WTC11 (cell line): Measurements from ENCODE around the gene RPL26. TPM values are rescaled to one million over a fixed set of nuclear protein-coding genes. Genes with fewer than 3 reads are reported as not detected.

Experiments
- ESRRA ChIP-seq: sonication (generic); formaldehyde crosslinking; IDR thresholded peaks from 2 replicates; pipeline ENCODE4 v1.8.1; 2022; ENCODE audit warnings: mild to moderate bottlenecking, missing genetic modification reagents, borderline replicate concordance
- ETV6 ChIP-seq: sonication (generic); formaldehyde crosslinking; IDR thresholded peaks from 2 replicates; pipeline ENCODE4 v1.8.1; 2022; ENCODE audit warnings: mild to moderate bottlenecking, missing genetic modification reagents
- FOXJ3 ChIP-seq: sonication (generic); formaldehyde crosslinking; IDR thresholded peaks from 2 replicates; pipeline ENCODE4 v1.9.0; 2021; ENCODE audit warnings: missing genetic modification reagents, mild to moderate bottlenecking, borderline replicate concordance
- HMGA2 ChIP-seq: fragments of 250-450 bp; sonication (Bioruptor Pico); IDR thresholded peaks from 2 replicates; pipeline ENCODE4 v1.4.0; 2021; ENCODE audit warnings: mild to moderate bottlenecking, moderate library complexity
- NFYB ChIP-seq: sonication (generic); formaldehyde crosslinking; conservative IDR thresholded peaks from 2 replicates; pipeline ENCODE4 v1.8.0; 2022; ENCODE audit warnings: low read depth, missing genetic modification reagents
- NR1H2 ChIP-seq: sonication (generic); formaldehyde crosslinking; IDR thresholded peaks from 2 replicates; pipeline ENCODE4 v1.9.0; 2021; ENCODE audit warnings: mild to moderate bottlenecking, moderate library complexity, missing genetic modification reagents
- NR2C2 ChIP-seq: sonication (generic); formaldehyde crosslinking; IDR thresholded peaks from 2 replicates; pipeline ENCODE4 v1.8.0; 2022; ENCODE audit warnings: mild to moderate bottlenecking, missing genetic modification reagents
- NR3C1 ChIP-seq: sonication (generic); formaldehyde crosslinking; conservative IDR thresholded peaks from 2 replicates; pipeline ENCODE4 v1.8.1; 2023; ENCODE audit warnings: low read depth, mild to moderate bottlenecking, missing genetic modification reagents
- RORB ChIP-seq: fragments of 250-450 bp; sonication (Bioruptor Pico); IDR thresholded peaks from 2 replicates; pipeline ENCODE4 v1.9.0; 2021; ENCODE audit warnings: mild to moderate bottlenecking
- SMAD3 ChIP-seq: sonication (generic); formaldehyde crosslinking; IDR thresholded peaks from 2 replicates; pipeline ENCODE4 v1.8.0; 2022; ENCODE audit warnings: missing genetic modification reagents, mild to moderate bottlenecking, borderline replicate concordance
- SP1 ChIP-seq: sonication (generic); formaldehyde crosslinking; conservative IDR thresholded peaks from 2 replicates; pipeline ENCODE4 v1.8.1; 2022; ENCODE audit warnings: missing genetic modification reagents
- TP53 ChIP-seq: sonication (generic); formaldehyde crosslinking; IDR thresholded peaks from 2 replicates; pipeline ENCODE4 v1.8.1; 2023; ENCODE audit warnings: mild to moderate bottlenecking, missing genetic modification reagents
- ZNF121 ChIP-seq: sonication (generic); formaldehyde crosslinking; IDR thresholded peaks from 2 replicates; pipeline ENCODE4 v1.8.0; 2023; ENCODE audit warnings: missing genetic modification reagents
- total RNA-seq: library from RNA; stranded (reverse); gene quantifications from 3 replicates; pipeline ENCODE4 v1.2.3, GENCODE V29; 2021
- TF ChIP-seq, protein P1 (sequence below): sonication (generic); formaldehyde crosslinking; IDR thresholded peaks from 2 replicates; pipeline ENCODE4 v1.8.1; 2023; ENCODE audit warnings: mild to moderate bottlenecking, missing genetic modification reagents, borderline replicate concordance
- TF ChIP-seq, protein P2 (sequence below): fragments of 250-450 bp; sonication (Bioruptor Pico); conservative IDR thresholded peaks from 2 replicates; pipeline ENCODE4 v1.9.0; 2021; ENCODE audit warnings: mild to moderate bottlenecking
- TF ChIP-seq, protein P3 (sequence below): sonication (generic); formaldehyde crosslinking; IDR thresholded peaks from 2 replicates; pipeline ENCODE4 v1.8.1; 2023; ENCODE audit warnings: mild to moderate bottlenecking, missing genetic modification reagents
- TF ChIP-seq, protein P4 (sequence below): sonication (generic); formaldehyde crosslinking; conservative IDR thresholded peaks from 2 replicates; pipeline ENCODE4 v1.8.1; 2023; ENCODE audit warnings: mild to moderate bottlenecking, low read depth, missing genetic modification reagents, moderate library complexity
- TF ChIP-seq, protein P5 (sequence below): sonication (generic); formaldehyde crosslinking; IDR thresholded peaks from 2 replicates; pipeline ENCODE4 v1.8.1; 2023; ENCODE audit warnings: mild to moderate bottlenecking, missing genetic modification reagents
- TF ChIP-seq, protein P6 (sequence below): sonication (generic); formaldehyde crosslinking; IDR thresholded peaks from 2 replicates; pipeline ENCODE4 v1.8.0; 2023; ENCODE audit warnings: mild to moderate bottlenecking, missing genetic modification reagents
- TF ChIP-seq, protein P7 (sequence below): sonication (generic); formaldehyde crosslinking; IDR thresholded peaks from 2 replicates; pipeline ENCODE4 v1.8.1; 2022; ENCODE audit warnings: mild to moderate bottlenecking, missing genetic modification reagents, moderate library complexity, borderline replicate concordance
- TF ChIP-seq, protein P8 (sequence below): sonication (generic); formaldehyde crosslinking; conservative IDR thresholded peaks from 2 replicates; pipeline ENCODE4 v1.8.1; 2022; ENCODE audit warnings: mild to moderate bottlenecking, missing genetic modification reagents

RPL26 gene
- total RNA-seq, 1 experiment from 2014 or later: 1,825 TPM

DNA sequence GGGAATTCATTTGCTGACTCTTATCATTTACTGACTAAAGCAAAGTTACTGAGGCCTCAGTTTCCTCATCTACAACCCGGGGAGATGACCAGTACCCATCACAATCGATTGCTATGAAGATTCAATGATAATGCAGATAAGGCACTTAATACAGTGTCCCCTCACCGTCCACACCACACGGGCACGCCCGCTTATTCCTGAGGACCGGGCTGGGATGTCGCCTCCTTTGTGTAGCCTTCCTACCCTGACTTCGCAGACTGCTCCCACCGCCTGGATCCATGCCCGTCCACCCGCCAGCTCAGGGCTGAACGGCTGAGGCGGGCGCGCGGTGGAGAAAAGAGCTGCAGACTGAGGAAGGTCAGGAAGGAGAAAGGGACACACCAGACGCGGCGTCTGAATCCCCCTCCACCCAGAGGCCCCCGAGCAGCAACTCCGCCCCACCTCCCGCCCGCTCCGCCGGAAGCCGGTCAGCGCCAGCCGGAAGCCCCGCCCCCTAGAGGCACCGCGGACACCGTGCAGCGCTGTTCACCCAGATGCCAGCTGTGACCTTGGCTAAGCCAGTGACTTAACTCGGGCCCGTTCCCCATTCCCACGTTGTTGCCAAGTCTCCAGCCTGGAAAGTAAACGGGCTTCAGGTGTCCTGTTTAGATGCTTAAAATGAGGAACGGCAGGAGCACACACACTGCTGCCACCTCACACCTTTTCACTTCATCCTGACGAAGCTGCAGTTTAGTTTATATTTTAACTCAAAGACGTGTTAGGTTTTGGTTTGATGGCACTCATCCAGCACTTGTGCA is 6.5 kb downstream of the RPL26 start, which contains the start of gene KRABD2 (continued):
- TF ChIP-seq, protein P1, sequence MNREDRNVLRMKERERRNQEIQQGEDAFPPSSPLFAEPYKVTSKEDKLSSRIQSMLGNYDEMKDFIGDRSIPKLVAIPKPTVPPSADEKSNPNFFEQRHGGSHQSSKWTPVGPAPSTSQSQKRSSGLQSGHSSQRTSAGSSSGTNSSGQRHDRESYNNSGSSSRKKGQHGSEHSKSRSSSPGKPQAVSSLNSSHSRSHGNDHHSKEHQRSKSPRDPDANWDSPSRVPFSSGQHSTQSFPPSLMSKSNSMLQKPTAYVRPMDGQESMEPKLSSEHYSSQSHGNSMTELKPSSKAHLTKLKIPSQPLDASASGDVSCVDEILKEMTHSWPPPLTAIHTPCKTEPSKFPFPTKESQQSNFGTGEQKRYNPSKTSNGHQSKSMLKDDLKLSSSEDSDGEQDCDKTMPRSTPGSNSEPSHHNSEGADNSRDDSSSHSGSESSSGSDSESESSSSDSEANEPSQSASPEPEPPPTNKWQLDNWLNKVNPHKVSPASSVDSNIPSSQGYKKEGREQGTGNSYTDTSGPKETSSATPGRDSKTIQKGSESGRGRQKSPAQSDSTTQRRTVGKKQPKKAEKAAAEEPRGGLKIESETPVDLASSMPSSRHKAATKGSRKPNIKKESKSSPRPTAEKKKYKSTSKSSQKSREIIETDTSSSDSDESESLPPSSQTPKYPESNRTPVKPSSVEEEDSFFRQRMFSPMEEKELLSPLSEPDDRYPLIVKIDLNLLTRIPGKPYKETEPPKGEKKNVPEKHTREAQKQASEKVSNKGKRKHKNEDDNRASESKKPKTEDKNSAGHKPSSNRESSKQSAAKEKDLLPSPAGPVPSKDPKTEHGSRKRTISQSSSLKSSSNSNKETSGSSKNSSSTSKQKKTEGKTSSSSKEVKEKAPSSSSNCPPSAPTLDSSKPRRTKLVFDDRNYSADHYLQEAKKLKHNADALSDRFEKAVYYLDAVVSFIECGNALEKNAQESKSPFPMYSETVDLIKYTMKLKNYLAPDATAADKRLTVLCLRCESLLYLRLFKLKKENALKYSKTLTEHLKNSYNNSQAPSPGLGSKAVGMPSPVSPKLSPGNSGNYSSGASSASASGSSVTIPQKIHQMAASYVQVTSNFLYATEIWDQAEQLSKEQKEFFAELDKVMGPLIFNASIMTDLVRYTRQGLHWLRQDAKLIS (CRISPR knock-in tag): peak; percentile 98
- TF ChIP-seq TP53 (peak; percentile 80; the same call in 1 of the 2 replicates), NR1H2 (CRISPR knock-in tag) (no peak), SP1 (peak; percentile 94), FOXJ3 (CRISPR knock-in tag) (no peak), NR2C2 (no peak; the same call in 1 of the 2 replicates), NFYB (CRISPR knock-in tag) (no peak; the same call in 1 of the 2 replicates), SMAD3 (CRISPR knock-in tag) (peak; percentile 9), NR3C1 (0 out of 2 replicates have a peak, but pooled peaks have one; percentile 50), HMGA2 (CRISPR knock-in tag) (no peak), RORB (CRISPR knock-in tag) (no peak), ETV6 (CRISPR knock-in tag) (peak; percentile 94; the same call in 1 of the 2 replicates), ZNF121 (no peak), ESRRA (CRISPR knock-in tag) (peak; percentile 97)
- TF ChIP-seq, protein P2, sequence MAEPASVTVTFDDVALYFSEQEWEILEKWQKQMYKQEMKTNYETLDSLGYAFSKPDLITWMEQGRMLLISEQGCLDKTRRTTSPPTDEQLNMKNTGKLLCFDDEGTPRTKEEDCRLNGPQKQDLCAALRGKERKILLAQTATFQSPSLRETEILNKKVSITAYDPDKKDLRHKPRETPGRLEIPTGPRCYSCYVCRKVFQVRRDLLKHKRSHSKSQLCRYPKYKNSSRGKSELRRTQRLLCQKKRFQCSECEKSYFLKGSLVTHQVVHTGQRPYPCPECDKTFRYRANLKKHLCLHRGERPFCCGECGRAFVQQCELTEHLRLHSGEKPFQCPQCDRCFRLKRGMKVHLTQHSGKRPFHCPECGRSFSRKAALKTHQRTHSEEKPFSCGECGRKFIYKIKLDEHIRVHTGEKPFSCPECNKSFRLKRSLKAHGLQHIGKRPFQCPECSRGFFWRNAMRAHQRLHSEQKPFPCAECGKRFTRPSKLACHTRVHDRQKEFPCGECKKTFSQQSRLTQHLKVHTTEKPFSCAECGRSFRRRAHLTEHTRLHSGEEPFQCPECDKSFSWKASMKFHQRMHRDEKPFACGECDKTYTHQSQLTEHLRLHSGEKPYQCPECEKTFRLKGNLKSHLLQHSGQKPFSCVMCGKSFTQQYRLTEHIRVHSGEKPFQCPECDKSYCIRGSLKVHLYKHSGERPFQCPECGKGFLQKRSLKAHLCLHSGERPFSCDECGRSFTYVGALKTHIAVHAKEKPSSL (CRISPR knock-in tag): peak; percentile 92
- TF ChIP-seq, protein P3, sequence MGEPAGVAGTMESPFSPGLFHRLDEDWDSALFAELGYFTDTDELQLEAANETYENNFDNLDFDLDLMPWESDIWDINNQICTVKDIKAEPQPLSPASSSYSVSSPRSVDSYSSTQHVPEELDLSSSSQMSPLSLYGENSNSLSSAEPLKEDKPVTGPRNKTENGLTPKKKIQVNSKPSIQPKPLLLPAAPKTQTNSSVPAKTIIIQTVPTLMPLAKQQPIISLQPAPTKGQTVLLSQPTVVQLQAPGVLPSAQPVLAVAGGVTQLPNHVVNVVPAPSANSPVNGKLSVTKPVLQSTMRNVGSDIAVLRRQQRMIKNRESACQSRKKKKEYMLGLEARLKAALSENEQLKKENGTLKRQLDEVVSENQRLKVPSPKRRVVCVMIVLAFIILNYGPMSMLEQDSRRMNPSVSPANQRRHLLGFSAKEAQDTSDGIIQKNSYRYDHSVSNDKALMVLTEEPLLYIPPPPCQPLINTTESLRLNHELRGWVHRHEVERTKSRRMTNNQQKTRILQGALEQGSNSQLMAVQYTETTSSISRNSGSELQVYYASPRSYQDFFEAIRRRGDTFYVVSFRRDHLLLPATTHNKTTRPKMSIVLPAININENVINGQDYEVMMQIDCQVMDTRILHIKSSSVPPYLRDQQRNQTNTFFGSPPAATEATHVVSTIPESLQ: no peak
- TF ChIP-seq, protein P4, sequence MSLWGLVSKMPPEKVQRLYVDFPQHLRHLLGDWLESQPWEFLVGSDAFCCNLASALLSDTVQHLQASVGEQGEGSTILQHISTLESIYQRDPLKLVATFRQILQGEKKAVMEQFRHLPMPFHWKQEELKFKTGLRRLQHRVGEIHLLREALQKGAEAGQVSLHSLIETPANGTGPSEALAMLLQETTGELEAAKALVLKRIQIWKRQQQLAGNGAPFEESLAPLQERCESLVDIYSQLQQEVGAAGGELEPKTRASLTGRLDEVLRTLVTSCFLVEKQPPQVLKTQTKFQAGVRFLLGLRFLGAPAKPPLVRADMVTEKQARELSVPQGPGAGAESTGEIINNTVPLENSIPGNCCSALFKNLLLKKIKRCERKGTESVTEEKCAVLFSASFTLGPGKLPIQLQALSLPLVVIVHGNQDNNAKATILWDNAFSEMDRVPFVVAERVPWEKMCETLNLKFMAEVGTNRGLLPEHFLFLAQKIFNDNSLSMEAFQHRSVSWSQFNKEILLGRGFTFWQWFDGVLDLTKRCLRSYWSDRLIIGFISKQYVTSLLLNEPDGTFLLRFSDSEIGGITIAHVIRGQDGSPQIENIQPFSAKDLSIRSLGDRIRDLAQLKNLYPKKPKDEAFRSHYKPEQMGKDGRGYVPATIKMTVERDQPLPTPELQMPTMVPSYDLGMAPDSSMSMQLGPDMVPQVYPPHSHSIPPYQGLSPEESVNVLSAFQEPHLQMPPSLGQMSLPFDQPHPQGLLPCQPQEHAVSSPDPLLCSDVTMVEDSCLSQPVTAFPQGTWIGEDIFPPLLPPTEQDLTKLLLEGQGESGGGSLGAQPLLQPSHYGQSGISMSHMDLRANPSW: no peak
- TF ChIP-seq, protein P5, sequence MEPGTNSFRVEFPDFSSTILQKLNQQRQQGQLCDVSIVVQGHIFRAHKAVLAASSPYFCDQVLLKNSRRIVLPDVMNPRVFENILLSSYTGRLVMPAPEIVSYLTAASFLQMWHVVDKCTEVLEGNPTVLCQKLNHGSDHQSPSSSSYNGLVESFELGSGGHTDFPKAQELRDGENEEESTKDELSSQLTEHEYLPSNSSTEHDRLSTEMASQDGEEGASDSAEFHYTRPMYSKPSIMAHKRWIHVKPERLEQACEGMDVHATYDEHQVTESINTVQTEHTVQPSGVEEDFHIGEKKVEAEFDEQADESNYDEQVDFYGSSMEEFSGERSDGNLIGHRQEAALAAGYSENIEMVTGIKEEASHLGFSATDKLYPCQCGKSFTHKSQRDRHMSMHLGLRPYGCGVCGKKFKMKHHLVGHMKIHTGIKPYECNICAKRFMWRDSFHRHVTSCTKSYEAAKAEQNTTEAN (CRISPR knock-in tag): peak; percentile 87
- TF ChIP-seq, protein P6, sequence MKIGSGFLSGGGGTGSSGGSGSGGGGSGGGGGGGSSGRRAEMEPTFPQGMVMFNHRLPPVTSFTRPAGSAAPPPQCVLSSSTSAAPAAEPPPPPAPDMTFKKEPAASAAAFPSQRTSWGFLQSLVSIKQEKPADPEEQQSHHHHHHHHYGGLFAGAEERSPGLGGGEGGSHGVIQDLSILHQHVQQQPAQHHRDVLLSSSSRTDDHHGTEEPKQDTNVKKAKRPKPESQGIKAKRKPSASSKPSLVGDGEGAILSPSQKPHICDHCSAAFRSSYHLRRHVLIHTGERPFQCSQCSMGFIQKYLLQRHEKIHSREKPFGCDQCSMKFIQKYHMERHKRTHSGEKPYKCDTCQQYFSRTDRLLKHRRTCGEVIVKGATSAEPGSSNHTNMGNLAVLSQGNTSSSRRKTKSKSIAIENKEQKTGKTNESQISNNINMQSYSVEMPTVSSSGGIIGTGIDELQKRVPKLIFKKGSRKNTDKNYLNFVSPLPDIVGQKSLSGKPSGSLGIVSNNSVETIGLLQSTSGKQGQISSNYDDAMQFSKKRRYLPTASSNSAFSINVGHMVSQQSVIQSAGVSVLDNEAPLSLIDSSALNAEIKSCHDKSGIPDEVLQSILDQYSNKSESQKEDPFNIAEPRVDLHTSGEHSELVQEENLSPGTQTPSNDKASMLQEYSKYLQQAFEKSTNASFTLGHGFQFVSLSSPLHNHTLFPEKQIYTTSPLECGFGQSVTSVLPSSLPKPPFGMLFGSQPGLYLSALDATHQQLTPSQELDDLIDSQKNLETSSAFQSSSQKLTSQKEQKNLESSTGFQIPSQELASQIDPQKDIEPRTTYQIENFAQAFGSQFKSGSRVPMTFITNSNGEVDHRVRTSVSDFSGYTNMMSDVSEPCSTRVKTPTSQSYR (CRISPR knock-in tag): 0 out of 2 replicates have a peak, but pooled peaks have one; percentile 50
- TF ChIP-seq, protein P7, sequence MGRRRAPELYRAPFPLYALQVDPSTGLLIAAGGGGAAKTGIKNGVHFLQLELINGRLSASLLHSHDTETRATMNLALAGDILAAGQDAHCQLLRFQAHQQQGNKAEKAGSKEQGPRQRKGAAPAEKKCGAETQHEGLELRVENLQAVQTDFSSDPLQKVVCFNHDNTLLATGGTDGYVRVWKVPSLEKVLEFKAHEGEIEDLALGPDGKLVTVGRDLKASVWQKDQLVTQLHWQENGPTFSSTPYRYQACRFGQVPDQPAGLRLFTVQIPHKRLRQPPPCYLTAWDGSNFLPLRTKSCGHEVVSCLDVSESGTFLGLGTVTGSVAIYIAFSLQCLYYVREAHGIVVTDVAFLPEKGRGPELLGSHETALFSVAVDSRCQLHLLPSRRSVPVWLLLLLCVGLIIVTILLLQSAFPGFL (CRISPR knock-in tag): no peak; the same call in 1 of the 2 replicates
- TF ChIP-seq, protein P8, sequence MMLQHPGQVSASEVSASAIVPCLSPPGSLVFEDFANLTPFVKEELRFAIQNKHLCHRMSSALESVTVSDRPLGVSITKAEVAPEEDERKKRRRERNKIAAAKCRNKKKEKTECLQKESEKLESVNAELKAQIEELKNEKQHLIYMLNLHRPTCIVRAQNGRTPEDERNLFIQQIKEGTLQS (CRISPR knock-in tag): peak; percentile 67; the same call in 1 of the 2 replicates
